Fibroblast of peridontal ligament (primary cell): ENCODE measurements around the gene TMEM30B.
"Not testable (repeated sequence)": the region's sequence is repeated elsewhere in the genome, so short reads cannot be mapped to it uniquely, and the experiment has no call there.

Experiments
- DNase-seq: peaks from one replicate; pipeline ENCODE4 v3.0.0-alpha.2; 2010; ENCODE audit errors: extremely low read depth

Gene TMEM30B, protein sequence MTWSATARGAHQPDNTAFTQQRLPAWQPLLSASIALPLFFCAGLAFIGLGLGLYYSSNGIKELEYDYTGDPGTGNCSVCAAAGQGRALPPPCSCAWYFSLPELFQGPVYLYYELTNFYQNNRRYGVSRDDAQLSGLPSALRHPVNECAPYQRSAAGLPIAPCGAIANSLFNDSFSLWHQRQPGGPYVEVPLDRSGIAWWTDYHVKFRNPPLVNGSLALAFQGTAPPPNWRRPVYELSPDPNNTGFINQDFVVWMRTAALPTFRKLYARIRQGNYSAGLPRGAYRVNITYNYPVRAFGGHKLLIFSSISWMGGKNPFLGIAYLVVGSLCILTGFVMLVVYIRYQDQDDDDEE

GRCh38 chr14:61281186-61281947 is at the start of gene TMEM30B:
Gene TMEM30B (minus strand): TSS chr14:61281338. CDS start chr14:61281147, 191 bp downstream.
- DNase-seq: no peak

- no peak for DNase-seq
Observed at GRCh38 chr14:61330511-61330910, 49.4 kb upstream of the TMEM30B start.

GRCh38 chr14:61329478-61330051 is 48.4 kb upstream of the TMEM30B start:
- DNase-seq: no peak

- no peak for DNase-seq
Observed at GRCh38 chr14:61328626-61329262, 47.6 kb upstream of the TMEM30B start.

- no peak for DNase-seq
Observed at GRCh38 chr14:61326847-61327246, 45.7 kb upstream of the TMEM30B start.

DNA sequence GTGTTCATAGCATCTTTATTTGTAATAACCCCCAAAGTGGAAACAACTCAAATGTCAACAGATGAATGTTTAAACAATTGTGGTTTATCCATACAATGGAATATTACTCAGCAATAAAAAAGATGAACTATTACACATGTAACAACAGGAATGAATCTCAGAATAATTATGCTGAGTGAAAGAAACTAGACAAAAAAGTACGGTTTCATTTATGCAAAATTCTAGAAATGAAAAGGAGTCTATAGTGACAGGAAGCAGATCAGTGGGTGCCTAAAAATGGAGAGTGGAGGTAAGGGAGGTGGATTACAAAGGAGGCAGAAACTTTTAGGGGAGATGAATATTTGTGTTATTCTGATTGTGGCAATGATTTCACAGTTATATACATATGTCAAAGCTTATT is 45.0 kb upstream of the TMEM30B start:
- DNase-seq: no peak

DNA sequence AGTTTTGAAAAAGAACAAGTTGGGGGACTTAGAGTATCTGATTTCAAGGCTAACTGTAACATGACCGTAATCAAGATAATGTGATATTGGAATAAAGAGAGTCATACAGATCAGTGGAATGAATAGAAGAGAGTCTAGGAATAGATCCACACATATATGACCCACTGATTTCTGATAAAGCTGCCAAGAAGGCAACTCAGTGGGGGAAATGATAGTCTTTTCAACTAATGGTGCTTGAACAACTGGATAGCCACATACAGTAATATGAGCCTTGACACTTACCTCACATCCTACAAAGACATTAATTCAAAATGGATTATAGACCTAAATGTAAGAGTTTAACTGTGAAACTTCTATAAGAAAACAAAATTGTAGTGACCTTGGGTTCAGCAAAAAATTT is 44.0 kb upstream of the TMEM30B start:
- no peak for DNase-seq

DNA sequence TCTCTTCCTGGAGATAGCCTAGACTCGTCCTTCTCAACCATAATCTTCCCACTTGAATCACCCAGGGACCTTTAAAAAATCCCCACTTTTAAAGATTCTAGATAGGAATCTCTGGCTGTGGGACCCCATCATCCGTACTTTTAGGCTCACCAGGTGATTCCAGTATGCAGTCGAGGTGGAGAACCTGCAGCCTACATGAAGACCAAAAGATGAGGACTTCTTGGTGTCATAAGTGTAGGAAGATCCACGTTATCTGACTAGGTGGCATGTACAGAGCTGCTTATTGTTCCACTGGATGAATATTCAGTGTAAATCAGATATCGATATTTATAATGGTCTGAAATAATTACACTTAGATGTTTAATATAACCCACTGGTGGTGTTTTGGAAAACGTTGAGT is 42.8 kb upstream of the TMEM30B start:
- DNase-seq: no peak

- peak; percentile 2 for DNase-seq
Observed at GRCh38 chr14:61322799-61323290, 41.7 kb upstream of the TMEM30B start.

DNA sequence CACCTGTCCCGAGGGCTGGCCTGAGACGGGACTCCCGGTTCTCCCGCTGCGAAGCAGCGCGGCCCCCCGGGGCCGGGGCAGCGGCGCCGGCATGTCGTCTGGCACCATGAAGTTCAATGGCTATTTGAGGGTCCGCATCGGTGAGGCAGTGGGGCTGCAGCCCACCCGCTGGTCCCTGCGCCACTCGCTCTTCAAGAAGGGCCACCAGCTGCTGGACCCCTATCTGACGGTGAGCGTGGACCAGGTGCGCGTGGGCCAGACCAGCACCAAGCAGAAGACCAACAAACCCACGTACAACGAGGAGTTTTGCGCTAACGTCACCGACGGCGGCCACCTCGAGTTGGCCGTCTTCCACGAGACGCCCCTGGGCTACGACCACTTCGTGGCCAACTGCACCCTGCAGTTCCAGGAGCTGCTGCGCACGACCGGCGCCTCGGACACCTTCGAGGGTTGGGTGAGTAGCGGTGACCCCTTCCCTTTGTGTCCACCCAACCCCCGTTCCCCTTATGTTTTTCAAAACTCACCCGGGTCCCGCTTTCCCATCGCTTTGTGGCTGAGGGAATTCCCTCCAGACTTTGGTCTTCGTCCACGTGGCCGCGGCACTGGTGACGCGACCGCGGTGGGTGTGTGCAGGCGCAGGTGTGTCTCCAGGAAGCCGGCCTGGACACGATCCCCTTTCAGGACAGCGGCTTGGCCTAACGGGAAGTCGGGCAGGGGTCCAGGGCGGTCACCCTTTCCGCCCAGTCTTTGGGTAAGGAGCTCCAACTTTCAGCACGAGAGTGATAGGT is 41.1 kb upstream of the TMEM30B start:
- no peak for DNase-seq

DNA sequence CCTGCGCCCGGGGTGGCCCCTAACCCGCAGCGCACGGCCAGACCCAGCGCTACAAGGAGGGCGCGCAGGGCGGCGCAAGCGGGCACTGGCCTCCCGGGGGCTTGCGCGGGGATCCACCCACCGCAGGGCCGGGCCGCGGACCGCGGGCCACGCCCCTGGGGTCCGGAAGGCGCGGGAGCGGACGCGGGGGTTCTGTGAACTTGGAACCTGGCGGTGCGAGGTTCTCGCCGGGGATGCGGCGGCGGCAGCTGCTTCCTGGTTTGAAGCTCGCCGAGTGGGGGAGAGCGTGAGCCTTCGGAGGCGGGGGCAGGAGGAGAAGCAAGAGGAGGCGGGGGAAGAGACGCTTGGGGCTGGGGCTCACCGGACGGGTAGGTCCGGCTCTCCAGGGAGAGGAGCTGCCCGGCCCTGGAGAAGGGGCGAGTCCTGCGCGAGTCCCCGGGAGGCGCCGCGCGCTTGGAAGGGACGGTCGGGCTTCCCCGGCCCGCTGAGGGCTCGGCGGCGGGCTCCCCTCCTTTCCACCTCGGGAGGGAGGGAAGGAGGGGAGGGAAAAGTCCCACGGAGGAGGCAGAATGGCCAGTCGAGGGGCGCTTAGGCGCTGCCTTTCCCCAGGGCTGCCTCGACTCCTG is 40.4 kb upstream of the TMEM30B start, which contains the start of gene PRKCH:
TSS of gene PRKCH (plus strand) at position 195 of the 626 bp plus-strand sequence. CDS start 523 bp downstream, outside the sequence.
- DNase-seq: peak; percentile 12

DNA sequence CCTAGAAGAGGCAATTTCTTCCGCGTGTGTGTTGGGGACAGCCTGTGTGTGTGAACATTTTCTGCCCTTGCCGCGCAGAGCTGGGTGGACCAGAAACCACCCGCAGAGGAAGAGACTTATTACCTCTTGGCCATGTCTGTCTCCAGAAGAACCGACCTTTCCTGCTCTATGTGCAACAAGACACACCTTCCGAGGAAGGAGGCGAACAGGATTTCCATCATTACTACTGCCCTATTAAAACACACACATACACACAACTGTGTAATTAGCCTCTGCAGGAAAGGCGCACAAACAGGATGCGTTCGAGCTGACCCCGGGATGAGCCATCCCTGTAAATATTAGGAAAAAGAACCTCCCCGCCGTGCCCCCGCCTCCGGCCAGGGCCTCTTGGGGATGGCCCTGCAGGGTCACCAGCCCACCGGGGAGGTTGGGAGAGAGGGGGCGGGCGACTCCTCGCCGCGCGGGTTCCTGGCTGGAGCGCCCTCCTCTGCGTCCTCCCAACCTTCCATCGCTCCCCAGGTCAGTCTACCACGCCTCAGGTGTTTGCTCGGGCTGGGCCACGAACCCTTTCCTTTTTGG is 39.8 kb upstream of the TMEM30B start:
- DNase-seq: no peak

GRCh38 chr14:61320170-61320569 is 39.0 kb upstream of the TMEM30B start:
- DNase-seq: not testable (repeated sequence)

- DNase-seq: no peak
Observed at GRCh38 chr14:61319706-61320105, 38.6 kb upstream of the TMEM30B start.

GRCh38 chr14:61319086-61319485 is 37.9 kb upstream of the TMEM30B start:
- no peak for DNase-seq

DNA sequence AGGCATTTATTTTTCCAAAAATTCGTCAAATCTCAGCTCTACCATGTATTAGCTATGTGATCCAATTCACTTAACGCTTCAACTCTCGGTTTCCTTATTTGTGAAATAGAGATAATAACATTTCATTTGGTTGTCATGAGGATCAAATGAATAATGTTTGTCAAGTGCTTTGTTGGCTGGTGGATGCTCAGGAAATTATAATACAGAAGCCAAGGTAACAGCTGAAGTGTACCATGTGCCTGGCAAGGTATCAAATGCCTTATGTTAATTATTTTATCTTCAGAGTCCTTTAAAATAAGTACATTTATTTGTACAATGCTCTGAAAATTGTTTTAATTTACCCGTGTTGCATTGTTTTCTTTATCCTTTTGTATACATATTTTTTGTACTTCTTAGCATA is 34.2 kb upstream of the TMEM30B start:
- no peak for DNase-seq

GRCh38 chr14:61308701-61309100 is 27.6 kb upstream of the TMEM30B start:
- DNase-seq: not testable (repeated sequence)

- DNase-seq: no peak
Observed at GRCh38 chr14:61308198-61308597, 27.1 kb upstream of the TMEM30B start.

- no peak for DNase-seq
Observed at GRCh38 chr14:61304688-61305087, 23.6 kb upstream of the TMEM30B start.

DNA sequence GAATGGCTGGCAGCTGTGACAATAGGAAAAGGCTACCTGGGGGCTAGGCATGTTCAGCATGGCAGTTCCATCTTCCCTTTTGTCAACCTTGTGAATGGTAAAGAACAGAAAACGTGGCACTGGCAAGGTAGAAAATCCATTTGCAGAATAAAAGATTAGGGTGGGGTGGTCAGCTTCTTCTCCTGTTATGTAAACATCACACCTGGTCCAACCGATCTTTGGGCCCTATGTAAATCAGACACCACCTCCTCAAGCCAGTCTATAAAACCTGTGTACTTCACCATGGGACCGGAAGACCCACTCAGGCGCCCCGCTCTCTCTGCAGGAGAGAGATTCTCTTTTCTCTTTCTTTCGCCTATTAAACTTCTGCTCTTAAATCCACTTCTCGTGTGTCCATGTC is 19.6 kb upstream of the TMEM30B start:
- no peak for DNase-seq
